ENCODE results near the gene PLAA.

The PLAA gene

DNA sequence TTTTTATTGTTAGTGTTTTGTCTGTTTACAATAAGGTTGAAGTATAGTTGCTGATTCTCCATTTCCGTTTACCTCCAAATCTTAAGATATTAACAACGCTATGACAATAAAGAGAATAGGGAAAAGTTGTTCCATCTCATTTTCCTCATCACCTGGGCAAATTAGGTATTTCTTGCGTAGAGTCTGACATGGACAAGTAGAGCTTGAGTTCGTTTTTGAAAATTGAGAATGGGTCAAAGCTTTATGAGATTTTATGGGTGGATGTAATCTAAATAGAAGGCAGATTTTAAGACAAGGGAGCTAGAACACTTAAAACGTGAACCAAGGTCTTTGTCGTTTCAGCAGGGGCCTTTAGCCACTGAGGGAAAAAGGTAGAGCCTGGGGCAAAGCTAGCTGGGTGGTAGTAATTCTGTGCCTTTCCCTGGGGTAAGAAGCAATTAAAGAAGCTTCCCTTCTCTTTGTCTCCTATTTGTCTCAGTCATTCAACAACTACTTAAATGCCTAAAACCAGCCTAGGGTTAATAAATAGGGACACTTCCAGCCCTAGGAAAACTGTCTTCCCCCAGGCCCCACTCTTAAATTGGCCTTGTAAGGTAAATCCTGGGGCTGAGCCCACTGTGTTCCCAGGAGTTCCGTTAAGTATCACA, 53.9 kb downstream of the PLAA start:
- intact Hi-C loops (cut with DNase I; ENCODE audit: low total_unique reads), result loop anchor here (5.0 kb wide), 1 partner anchor 64 kb away; the partner anchor contains the start of gene IFT74
- Histone ChIP-seq H3K27ac (peak overlapping the region; percentile 97 to 98), H3K9me3 (no peaks in the 10 kb centered on the region), H3K4me3 (peak overlapping the region; percentile 97 to 100), H3K4me1 (peaks cover 0 to 24% (median 15%) of the 10 kb centered on the region in 4 donors), H3K36me3 (no peaks in the 10 kb centered on the region), H3K27me3 (no peaks in the 10 kb centered on the region)
- no peak for DNase-seq
- TF ChIP-seq, protein P1, sequence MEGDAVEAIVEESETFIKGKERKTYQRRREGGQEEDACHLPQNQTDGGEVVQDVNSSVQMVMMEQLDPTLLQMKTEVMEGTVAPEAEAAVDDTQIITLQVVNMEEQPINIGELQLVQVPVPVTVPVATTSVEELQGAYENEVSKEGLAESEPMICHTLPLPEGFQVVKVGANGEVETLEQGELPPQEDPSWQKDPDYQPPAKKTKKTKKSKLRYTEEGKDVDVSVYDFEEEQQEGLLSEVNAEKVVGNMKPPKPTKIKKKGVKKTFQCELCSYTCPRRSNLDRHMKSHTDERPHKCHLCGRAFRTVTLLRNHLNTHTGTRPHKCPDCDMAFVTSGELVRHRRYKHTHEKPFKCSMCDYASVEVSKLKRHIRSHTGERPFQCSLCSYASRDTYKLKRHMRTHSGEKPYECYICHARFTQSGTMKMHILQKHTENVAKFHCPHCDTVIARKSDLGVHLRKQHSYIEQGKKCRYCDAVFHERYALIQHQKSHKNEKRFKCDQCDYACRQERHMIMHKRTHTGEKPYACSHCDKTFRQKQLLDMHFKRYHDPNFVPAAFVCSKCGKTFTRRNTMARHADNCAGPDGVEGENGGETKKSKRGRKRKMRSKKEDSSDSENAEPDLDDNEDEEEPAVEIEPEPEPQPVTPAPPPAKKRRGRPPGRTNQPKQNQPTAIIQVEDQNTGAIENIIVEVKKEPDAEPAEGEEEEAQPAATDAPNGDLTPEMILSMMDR (IDR thresholded peaks at IDR 0.05), result no peak

DNA sequence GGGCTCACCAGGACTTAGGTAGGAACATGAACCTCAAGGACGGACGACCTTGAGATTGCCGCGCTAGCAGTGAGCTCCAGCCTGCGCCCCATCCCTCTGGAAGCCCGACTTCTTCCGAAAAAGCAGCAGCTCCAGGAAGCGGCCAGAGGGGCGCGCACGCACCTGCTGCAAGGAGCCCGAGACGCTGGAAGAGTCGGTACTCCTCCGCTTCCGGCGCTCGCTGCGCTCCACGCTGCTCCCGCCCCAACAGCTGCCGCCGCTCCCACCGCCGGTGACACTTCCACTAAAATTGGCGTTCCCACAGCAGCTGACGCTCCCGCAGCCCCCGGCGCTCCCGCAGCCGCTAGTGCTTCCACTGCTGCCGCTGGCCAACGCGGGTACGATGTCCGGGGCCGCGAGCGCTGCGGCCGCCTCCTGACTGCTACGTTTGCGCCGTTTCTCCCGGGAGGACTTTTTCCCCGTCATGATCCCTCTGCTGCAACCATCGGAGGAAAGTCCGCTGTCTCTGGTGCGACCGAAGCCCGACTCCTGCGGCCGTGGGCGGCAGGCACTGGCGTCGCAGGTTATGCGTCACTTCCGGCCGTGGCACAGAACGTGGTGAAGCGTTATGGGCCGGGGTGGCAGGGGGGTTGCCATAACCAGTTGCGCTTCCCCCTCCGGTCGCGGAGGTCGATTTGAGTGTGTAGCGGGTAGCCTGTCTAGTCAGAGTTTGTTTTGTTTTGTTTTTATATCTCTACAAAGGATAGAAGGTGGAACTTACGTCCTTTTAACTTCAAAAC, 54.6 kb downstream of the PLAA start, which contains the start of gene CAAP1:
CAAP1 (minus strand) TSS at position 552 of the 779 bp plus-strand sequence; CDS start at position 465, 87 bp downstream.
- intact Hi-C loops (cut with DNase I; ENCODE audit: low total_unique reads), result loop anchor here (5.0 kb wide), 1 partner anchor 65 kb away; the partner anchor contains the start of gene IFT74
- H3K4me1 ChIP-seq, result peaks cover 0 to 24% (median 15%) of the 10 kb centered on the region in 4 donors
- peak within 1 kb of the TSS; percentile 97 to 100 for H3K4me3 ChIP-seq
- H3K27me3 ChIP-seq, result no peaks in the 10 kb centered on the region
- no peaks in the 10 kb centered on the region for H3K36me3 ChIP-seq
- TF ChIP-seq, protein P1 (IDR thresholded peaks at IDR 0.05), result peak; percentile 19 to 31
- peak within 1 kb of the TSS; percentile 97 to 98 for H3K27ac ChIP-seq
- DNase-seq, result peak; percentile 90 to 94
- no peaks in the 10 kb centered on the region for H3K9me3 ChIP-seq

DNA sequence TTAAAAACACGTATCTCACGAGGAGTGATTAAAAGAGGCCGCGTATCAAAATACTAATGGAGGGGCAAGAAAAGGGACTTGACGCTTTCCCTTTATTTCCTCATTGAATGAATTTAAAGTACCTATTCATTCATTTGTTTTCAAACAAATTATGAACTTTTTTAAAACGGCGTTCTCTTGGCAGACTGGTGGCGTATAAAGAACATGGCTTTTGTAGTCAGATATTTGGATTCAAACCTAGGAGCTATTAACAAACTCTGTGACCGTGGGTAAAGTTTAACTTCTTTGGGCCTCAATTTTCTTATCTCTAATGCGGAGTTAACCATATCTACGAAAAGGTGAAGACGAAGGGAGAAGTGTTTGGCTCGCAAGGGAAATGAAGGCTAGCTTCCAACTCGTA, 55.3 kb downstream of the PLAA start:
- no peak for DNase-seq

DNA sequence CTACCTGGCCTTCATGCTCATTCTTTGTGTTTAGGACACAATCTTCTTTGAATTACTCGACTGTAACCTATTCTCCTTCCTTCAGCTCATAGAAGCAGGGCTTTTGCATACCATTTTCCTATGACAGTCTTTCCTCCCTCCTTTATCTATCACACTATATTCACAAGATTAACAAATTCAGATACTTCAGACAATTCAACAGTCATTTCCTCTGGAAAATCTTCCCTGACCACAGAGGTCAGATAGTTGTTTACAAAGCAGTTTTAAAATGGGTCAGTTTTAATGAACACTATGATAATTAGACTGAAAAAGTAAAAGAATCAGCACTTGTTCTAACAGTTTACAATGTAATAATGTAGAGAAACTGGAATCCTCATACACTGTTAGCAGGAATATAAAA, 58.8 kb downstream of the PLAA start:
- Histone ChIP-seq H3K4me3 (no peak overlapping the region), H3K9me3 (no peaks in the 10 kb centered on the region), H3K36me3 (peaks cover 0 to 17% (median 0%) of the 10 kb centered on the region in 3 donors), H3K4me1 (peaks cover 0 to 23% (median 15%) of the 10 kb centered on the region in 4 donors), H3K27ac (no peak overlapping the region), H3K27me3 (no peaks in the 10 kb centered on the region)
- TF ChIP-seq, protein P1 (IDR thresholded peaks at IDR 0.05), result no peak
- intact Hi-C loops (cut with DNase I; ENCODE audit: low total_unique reads), result no loop called here
- DNase-seq, result no peak

More for the DNA sequence above, 55.3 kb downstream of the PLAA start:
- H3K4me3 ChIP-seq, result peak overlapping the region; percentile 97 to 100
- H3K36me3 ChIP-seq, result peaks cover 0 to 5% (median 0%) of the 10 kb centered on the region in 3 donors
- H3K27ac ChIP-seq, result peak overlapping the region; percentile 97 to 98
- TF ChIP-seq, protein P1 (IDR thresholded peaks at IDR 0.05), result no peak
- peaks cover 0 to 24% (median 15%) of the 10 kb centered on the region in 4 donors for H3K4me1 ChIP-seq
- H3K9me3 ChIP-seq, result no peaks in the 10 kb centered on the region
- no peaks in the 10 kb centered on the region for H3K27me3 ChIP-seq
- intact Hi-C loops (cut with DNase I; ENCODE audit: low total_unique reads), result loop anchor here (5.0 kb wide), 1 partner anchor 66 kb away; the partner anchor contains the start of gene IFT74

DNA sequence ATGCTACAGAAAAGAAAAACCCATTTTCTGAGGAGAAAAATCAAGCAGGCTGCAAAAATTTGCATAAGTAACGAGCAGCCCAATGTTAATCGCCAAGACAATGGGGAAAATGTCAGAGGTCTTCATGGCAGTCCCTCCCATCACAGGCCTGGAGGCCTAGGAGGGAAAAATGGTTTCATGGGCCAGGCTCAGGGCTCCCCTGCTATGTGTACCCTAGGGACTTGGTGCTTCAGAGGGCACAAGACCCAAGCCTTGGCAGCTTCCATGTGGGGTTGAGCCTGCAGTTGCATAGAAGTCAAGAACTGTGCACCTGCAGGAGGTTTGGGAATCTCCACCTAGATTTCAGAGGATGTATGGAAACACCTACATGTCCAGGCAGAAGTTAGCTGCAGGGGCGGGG, 64.9 kb downstream of the PLAA start:
- TF ChIP-seq, protein P1 (IDR thresholded peaks at IDR 0.05), result no peak
- H3K27me3 ChIP-seq, result no peaks in the 10 kb centered on the region
- H3K36me3 ChIP-seq, result peaks cover 23 to 60% (median 43%) of the 10 kb centered on the region in 3 donors
- no peak overlapping the region for H3K4me3 ChIP-seq
- H3K4me1 ChIP-seq, result no peaks in the 10 kb centered on the region
- no peak for DNase-seq
- intact Hi-C loops (cut with DNase I; ENCODE audit: low total_unique reads), result no loop called here
- no peaks in the 10 kb centered on the region for H3K9me3 ChIP-seq
- no peak overlapping the region for H3K27ac ChIP-seq
